Heart left ventricle (tissue), 16 donors: ENCODE measurements around the gene BICC1. TPM values are rescaled to one million over a fixed set of nuclear protein-coding genes. Genes with fewer than 3 reads are reported as not detected.

ENCODE experiments used
- ATAC-seq, 4 donors: fragments of 200-7000 bp; cut with Tn5 transposase; one replicate each; pipeline ENCODE4 v1.9.1; 2020 to 2022; ENCODE audit warnings: moderate library complexity in 4 of 4, mild to moderate bottlenecking in 3 of 4, moderate number of reproducible peaks in 1 of 4
- DNase-seq, 5 donors: peaks; one replicate each; pipeline ENCODE4 v3.0.0-alpha.2; 2020
- H3K27ac ChIP-seq, 12 donors: fragments of 200-600 bp; sonication (generic) in 4 of 12; one replicate each; pipeline versions ENCODE4 v1.5.0 to v1.8.0; 2016 to 2022; ENCODE audit warnings: mild to moderate bottlenecking in 2 of 12
- H3K27me3 ChIP-seq, 9 donors: fragments of 200-600 bp; sonication (generic) in 2 of 9; one replicate each; pipeline versions ENCODE4 v1.5.1 to v1.8.0; 2016 to 2022; ENCODE audit warnings: mild to moderate bottlenecking in 3 of 9
- H3K36me3 ChIP-seq, 9 donors: fragments of 200-600 bp; sonication (generic) in 2 of 9; one replicate each; pipeline versions ENCODE4 v1.5.0 to v1.8.0; 2018 to 2022; ENCODE audit warnings: mild to moderate bottlenecking in 2 of 9
- H3K4me1 ChIP-seq, 12 donors: fragments of 200-600 bp; sonication (generic) in 4 of 12; one replicate each; pipeline versions ENCODE4 v1.5.0 to v1.8.0; 2016 to 2022; ENCODE audit warnings: mild to moderate bottlenecking in 3 of 12
- H3K4me3 ChIP-seq, 12 donors: fragments of 200-600 bp; sonication (generic) in 4 of 12; one replicate each; pipeline versions ENCODE4 v1.5.0 to v1.8.0; 2017 to 2022; ENCODE audit warnings: mild to moderate bottlenecking in 9 of 12, moderate library complexity in 4 of 12
- H3K9me3 ChIP-seq, 12 donors: fragments of 200-600 bp; sonication (generic) in 4 of 12; one replicate each; pipeline versions ENCODE4 v1.5.0 to v1.8.0; 2016 to 2022; ENCODE audit warnings: mild to moderate bottlenecking in 1 of 12
- POLR2A ChIP-seq, 2 donors: fragments of 450-650 bp; IDR thresholded peaks; one replicate each; pipeline ENCODE4 v1.6.1; 2017; ENCODE audit warnings: antibody characterized with exemption in 2 of 2, mild to moderate bottlenecking in 2 of 2, moderate library complexity in 2 of 2
- whole genome bisulfite sequencing, 4 donors: extraction: QIAGEN DNeasy Blood & Tissue Kit in 2 of 4; methylation state at CpG; one replicate each; pipeline versions ENCODE4 v1.1.5 to v1.1.7; 2013 to 2018; 5-methylcytosine and 5-hydroxymethylcytosine counted together
- intact Hi-C, 10 donors: fragments of 100-400 bp; cut with DNase I; formaldehyde crosslinking; loops; one replicate each; pipeline versions ENCODE4 v1.11.1 to v1.14.2; 2022
- polyA plus RNA-seq, 2 donors: library from polyadenylated mRNA; stranded (reverse); fragments of 200-250 nt; gene quantifications; one replicate each; pipeline ENCODE4 v1.2.3, GENCODE V29; 2013
- total RNA-seq, 9 donors: library from RNA; depleted of rRNA in 2 of 9; stranded (reverse); fragments of >200 nt in 2 of 9; fragmentation: NEBNext Ultra II Directional in 3 of 9; extraction: Animal tissue kit (Norgen Biotek cat#: 25700) in 3 of 9; gene quantifications; one replicate each; pipeline versions ENCODE4 v1.1.0 to v1.2.4, GENCODE V29; 2016 to 2023
- TF ChIP-seq, protein P1 (sequence below), 12 donors: fragments of 200-600 bp; sonication (generic) in 4 of 12; IDR thresholded peaks; one replicate each; pipeline versions ENCODE4 v1.5.0 to v1.8.0; 2018 to 2022; ENCODE audit warnings: antibody characterized with exemption in 12 of 12, mild to moderate bottlenecking in 5 of 12
- donor health status: ischemic (EF 13 %, LVEDD 7.1; RV severe dilation, severe dysfunction).
- donor health status: healthy with polysubstance abuse.
- donor health status: DM: no; HTN: yes; CAD: no.
- donor health status: DM: no; HTN: no; CAD: no.
- donor health status: ischemic (EF 25% LVEDD 6.9; RV normal size, moderate dysfunction).
- donor health status: ischemic (EF 25% LVEDD 5.7; RV mildly dilated, moderate dysfunction).
- donor health status: healthy.
- donor health status: DM: yes; HTN: yes; CAD: no.
- donor health status: ischemic (EF 35%, LVEDD 5.7; RV mildly dilated, moderate dysfunction).
- donor health status: nonischemic (EF 11% LVEDD 7.7; RV severe dilation, severe dysfunction).
- donor health status: DM: yes; HTN: yes; CAD: no.
- donor health status: PGD.
- donor health status: ischemic (EF 29% LVEDD 5.4; RV normal size, mild dysfunction).
- donor health status: nonischemic (EF 23%, LVEDD 6.1; RV moderate dilation, normal function).

The BICC1 gene
- total and polyA plus RNA-seq, 11 donors: 1.6 to 18.7 (median 4.8) TPM

DNA sequence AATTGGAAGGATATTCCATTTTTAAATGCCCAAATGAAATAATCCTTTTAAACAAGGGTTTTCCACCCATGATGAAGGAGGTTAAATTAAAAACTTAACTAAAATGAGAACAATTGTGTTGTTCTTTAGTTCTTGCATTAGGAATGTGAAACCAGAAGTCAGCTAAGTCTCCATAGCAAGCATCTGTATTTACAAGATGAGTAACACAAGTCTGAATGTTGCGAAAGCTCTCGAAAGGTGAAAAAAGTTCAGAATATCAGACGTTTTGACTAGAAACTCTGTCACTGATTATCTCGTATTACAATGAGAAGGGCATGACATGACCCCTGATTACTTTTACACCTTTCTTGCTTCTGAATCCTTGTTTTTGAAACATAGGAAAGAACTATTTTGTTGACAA, 149.6 kb downstream of the BICC1 start:
- intact Hi-C loops: no loop called here
- H3K27me3 ChIP-seq: no peaks in the 10 kb centered on the region
- H3K27ac ChIP-seq: no peak overlapping the region
- 73 to 80% (median 76%) methylated on average over 4 of the region's 4 CpGs for WGBS, 4 donors
- H3K4me1 ChIP-seq: peaks cover 0 to 23% (median 0%) of the 10 kb centered on the region in 12 donors
- H3K36me3 ChIP-seq: no peaks in the 10 kb centered on the region
- no peak overlapping the region for H3K4me3 ChIP-seq
- TF ChIP-seq, protein P1, sequence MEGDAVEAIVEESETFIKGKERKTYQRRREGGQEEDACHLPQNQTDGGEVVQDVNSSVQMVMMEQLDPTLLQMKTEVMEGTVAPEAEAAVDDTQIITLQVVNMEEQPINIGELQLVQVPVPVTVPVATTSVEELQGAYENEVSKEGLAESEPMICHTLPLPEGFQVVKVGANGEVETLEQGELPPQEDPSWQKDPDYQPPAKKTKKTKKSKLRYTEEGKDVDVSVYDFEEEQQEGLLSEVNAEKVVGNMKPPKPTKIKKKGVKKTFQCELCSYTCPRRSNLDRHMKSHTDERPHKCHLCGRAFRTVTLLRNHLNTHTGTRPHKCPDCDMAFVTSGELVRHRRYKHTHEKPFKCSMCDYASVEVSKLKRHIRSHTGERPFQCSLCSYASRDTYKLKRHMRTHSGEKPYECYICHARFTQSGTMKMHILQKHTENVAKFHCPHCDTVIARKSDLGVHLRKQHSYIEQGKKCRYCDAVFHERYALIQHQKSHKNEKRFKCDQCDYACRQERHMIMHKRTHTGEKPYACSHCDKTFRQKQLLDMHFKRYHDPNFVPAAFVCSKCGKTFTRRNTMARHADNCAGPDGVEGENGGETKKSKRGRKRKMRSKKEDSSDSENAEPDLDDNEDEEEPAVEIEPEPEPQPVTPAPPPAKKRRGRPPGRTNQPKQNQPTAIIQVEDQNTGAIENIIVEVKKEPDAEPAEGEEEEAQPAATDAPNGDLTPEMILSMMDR (IDR thresholded peaks at IDR 0.05): no peak
- TF ChIP-seq POLR2A (IDR thresholded peaks at IDR 0.05): no peak
- peak in 1 of 4 donors; percentile 65 for ATAC-seq
- no peak for DNase-seq
- H3K9me3 ChIP-seq: peaks cover 0 to 26% (median 9%) of the 10 kb centered on the region in 12 donors

DNA sequence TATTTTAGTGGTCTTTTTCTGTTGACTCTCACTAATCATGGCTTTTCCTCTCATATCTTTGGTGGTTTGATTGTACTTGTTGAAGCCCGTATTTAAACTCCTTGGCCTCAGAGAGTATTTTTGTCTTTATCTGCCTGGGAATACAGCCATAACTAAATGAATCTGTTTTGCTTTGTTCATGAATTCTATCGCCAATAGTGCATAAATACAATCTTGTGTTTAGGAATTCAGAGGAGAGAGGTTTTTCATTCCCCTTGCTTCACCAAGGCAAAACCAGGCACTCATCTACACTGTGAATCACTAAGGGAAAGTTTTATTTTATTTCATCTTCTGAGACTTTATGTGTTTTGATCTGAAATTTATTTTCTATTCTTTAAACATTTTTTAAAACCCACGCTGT, 152.7 kb downstream of the BICC1 start:
- intact Hi-C loops: no loop called here
- H3K27me3 ChIP-seq: no peaks in the 10 kb centered on the region
- TF ChIP-seq, protein P1 (IDR thresholded peaks at IDR 0.05): no peak
- no peak for TF ChIP-seq POLR2A (IDR thresholded peaks at IDR 0.05)
- peak overlapping the region in 2 of 12 donors; percentile 29 to 31 for H3K4me3 ChIP-seq
- 40 to 45% (median 43%) methylated on average over 3 of the region's 3 CpGs for WGBS, 4 donors
- no peaks in the 10 kb centered on the region for H3K36me3 ChIP-seq
- H3K9me3 ChIP-seq: peaks cover 0 to 26% (median 9%) of the 10 kb centered on the region in 12 donors
- ATAC-seq (no peak), DNase-seq (no peak)
- H3K27ac ChIP-seq: peak overlapping the region in 2 of 12 donors; percentile 17 to 21
- peaks cover 0 to 19% (median 0%) of the 10 kb centered on the region in 12 donors for H3K4me1 ChIP-seq

DNA sequence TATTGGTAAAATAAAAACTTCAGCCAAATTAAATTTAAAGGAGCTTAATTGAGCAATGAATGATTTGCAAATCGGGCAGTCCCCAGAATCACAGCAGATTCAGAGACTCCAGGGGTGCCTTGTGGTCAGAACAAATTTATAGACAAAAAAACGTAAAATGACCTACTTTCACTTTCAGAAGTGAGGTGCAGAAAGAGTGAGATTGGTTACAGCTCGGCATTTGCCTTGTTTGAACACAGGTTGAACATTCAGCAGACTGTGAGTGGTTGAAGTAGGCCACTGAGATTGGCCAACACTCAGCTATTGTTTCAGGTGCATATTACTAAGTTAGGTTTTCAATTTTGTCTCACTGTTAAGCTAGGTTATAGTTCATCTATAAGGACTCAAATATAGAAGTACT, 153.4 kb downstream of the BICC1 start:
- peak overlapping the region in 3 of 12 donors; percentile 19 to 31 (median 29) for H3K4me3 ChIP-seq
- H3K36me3 ChIP-seq: no peaks in the 10 kb centered on the region
- intact Hi-C loops: no loop called here
- 62 to 69% (median 65%) methylated on average over 3 of the region's 3 CpGs for whole genome bisulfite sequencing, 4 donors
- no peak for DNase-seq
- H3K27me3 ChIP-seq: no peaks in the 10 kb centered on the region
- H3K9me3 ChIP-seq: peaks cover 0 to 26% (median 9%) of the 10 kb centered on the region in 12 donors
- peaks cover 0 to 18% (median 0%) of the 10 kb centered on the region in 12 donors for H3K4me1 ChIP-seq
- TF ChIP-seq, protein P1 (IDR thresholded peaks at IDR 0.05): no peak
- TF ChIP-seq POLR2A (IDR thresholded peaks at IDR 0.05): no peak
- peak overlapping the region in 1 of 12 donors; percentile 17 for H3K27ac ChIP-seq
- no peak for ATAC-seq

DNA sequence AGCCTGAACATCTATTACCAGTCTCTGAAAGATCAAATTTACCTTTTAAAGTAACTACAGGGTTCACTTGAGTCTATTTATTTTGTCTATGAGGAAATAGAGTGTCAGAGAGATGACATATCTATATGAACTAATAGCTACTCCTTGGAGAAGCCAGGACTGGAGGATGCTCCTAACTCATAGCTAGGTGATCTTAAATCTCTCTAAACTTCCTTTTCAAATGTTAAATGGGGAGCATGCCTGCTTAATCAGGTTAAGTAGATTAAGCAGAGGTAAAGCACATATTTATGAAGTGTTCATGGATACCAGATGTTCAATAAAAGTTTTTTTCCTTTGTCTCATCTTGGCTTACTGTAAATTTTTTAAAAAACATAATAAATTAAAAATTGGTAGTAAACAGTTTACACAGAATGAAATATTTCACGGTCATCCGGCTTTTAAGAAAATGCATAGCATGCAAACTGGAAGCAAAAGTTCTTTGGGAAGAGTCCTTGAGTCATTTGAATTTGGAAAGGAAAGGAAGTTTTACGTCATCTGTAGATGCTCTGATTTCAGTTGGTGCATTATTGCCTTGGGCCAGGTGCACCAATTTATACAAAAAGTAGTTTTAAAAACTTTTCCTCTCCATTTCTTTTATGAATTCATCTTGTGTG, 155.1 kb downstream of the BICC1 start:
- no peak for DNase-seq
- Histone ChIP-seq H3K4me1 (peaks cover 0 to 7% (median 0%) of the 10 kb centered on the region in 12 donors), H3K4me3 (no peak overlapping the region), H3K27ac (peak overlapping the region in 1 of 12 donors; percentile 0), H3K27me3 (no peaks in the 10 kb centered on the region), H3K36me3 (no peaks in the 10 kb centered on the region), H3K9me3 (peaks cover 0 to 26% (median 9%) of the 10 kb centered on the region in 12 donors)
- 72 to 85% (median 77%) methylated on average over 3 of the region's 3 CpGs for WGBS, 4 donors
- no peak for ATAC-seq
- TF ChIP-seq, protein P1 (IDR thresholded peaks at IDR 0.05): no peak
- no peak for TF ChIP-seq POLR2A (IDR thresholded peaks at IDR 0.05)
- intact Hi-C loops: no loop called here
